Measurements from ENCODE around the gene PHF20.
"Not testable (repeated sequence)": the region's sequence is repeated elsewhere in the genome, so short reads cannot be mapped to it uniquely, and the experiment has no call there.

Gene PHF20

GRCh38 chr20:35831971-35832370, 60.2 kb downstream of the PHF20 start:
- DNase-seq (ENCODE audit: extremely low read depth in 1 of 2, low read depth in 1 of 2), result no peak

DNA sequence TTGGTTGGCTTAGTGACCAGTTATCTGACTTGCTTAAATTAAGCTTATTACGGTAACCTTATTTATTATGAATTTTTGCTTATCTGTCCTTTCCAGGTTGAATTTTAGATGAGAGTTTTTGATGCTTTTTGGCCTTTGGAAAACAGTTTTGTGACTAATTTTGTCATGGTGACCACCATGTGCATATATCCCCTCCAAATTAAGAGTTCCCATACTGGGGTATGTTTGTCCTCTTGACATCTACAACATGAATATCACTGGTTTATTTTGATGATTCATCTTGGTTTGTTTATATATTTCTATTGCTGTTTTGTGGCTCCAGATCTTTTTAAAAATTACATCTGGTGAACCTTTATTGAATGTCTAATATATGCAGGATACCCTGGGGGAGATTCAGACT, 61.4 kb downstream of the PHF20 start:
- DNase-seq (ENCODE audit: extremely low read depth in 1 of 2, low read depth in 1 of 2), result no peak

DNA sequence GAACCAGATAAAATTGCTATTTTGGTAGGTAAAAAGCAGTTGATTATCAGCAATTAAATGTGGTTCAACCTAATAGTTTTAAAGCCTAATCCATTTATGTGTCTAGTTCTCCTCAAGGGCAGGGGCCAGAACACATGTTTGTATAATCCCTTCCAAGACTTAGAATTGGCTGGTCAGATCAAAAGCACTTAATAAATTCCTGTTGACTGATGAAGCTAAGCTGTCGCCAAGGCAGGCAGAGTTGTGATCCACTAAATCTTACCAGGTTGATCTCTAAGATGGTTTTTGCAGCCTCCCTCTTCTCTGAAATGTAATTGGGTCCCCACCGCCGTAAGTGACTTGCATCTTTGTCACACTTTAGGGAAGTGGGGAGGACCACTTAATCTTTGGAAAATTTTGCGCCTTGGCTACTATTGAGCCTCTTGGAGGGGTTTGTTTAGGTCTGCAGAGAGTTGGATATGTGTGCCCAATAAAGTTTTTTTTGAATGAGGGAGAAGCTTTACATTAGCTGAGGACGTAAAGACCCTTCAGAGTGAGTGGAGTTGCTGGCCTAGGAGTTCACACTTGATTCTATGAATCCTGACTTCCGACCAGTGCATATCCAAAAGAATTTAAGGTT, 65.9 kb downstream of the PHF20 start:
- no peak for DNase-seq (ENCODE audit: extremely low read depth in 1 of 2, low read depth in 1 of 2)

GRCh38 chr20:35838205-35838604, 66.4 kb downstream of the PHF20 start:
- DNase-seq (ENCODE audit: extremely low read depth in 1 of 2, low read depth in 1 of 2), result no peak

GRCh38 chr20:35839904-35840303, 68.1 kb downstream of the PHF20 start:
- DNase-seq (ENCODE audit: extremely low read depth in 1 of 2, low read depth in 1 of 2), result no peak

- no peak for DNase-seq (ENCODE audit: extremely low read depth in 1 of 2, low read depth in 1 of 2)
These were observed 68.6 kb downstream of the PHF20 start for GRCh38 chr20:35840421-35840820.

DNA sequence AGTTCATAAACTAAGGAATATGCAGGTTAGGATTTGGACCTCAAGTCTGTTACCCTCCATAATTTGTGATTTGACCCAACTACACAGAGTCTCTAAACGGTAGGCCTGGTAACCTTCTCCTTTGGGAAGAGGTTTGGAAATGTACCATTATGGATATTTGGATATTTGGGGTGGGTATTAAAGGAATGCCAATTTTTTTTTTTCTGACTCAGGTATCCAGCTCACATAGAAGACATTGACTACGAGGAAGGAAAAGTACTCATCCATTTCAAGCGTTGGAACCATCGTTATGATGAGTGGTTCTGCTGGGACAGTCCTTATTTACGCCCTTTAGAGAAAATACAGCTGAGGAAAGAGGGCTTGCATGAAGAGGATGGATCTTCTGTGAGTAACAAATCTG, 70.5 kb downstream of the PHF20 start:
- no peak for DNase-seq (ENCODE audit: extremely low read depth in 1 of 2, low read depth in 1 of 2)

DNA sequence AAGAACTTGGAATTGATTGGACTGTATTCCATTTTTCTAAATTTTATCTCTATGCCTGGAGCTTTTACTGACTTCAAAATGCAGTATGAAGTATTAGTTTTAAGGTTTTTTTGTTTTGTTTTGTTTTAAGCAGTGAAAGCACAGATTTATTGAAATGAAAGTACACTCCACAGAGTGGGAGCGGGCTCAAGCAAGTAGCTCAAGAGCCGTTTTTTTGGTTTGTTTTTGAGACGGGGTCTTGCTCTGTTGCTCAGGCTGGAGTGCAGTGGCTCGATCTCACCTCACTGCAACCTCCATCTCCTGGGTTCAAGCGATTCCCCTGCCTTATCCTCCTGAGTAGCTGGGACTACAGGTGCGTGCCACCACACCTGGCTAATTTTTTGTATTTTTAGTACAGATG, 72.1 kb downstream of the PHF20 start:
- not testable (repeated sequence) for DNase-seq (ENCODE audit: extremely low read depth in 1 of 2, low read depth in 1 of 2)

- no peak for DNase-seq (ENCODE audit: extremely low read depth in 1 of 2, low read depth in 1 of 2)
These were observed 73.7 kb downstream of the PHF20 start for GRCh38 chr20:35845561-35845960.

GRCh38 chr20:35849706-35850105, 77.9 kb downstream of the PHF20 start:
- no peak for DNase-seq (ENCODE audit: extremely low read depth in 1 of 2, low read depth in 1 of 2)

DNA sequence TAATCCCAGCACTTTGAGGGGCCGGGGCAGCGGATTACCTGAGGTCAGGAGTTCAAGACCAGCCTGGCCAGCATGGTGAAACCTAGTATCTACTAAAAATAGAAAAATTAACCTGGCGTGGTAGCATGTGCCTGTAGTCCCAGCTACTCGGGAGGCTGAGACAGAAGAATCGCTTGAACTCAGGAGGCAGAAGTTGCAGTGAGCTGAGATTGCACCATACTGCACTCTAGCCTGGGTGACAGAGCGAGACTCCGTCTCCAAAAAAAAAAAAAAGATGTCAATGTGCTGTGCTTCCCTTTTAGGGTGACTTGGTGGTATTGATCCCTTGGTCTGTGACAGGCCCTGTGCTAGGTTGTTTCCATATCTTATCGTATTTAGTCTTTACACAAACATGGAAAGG, 79.8 kb downstream of the PHF20 start:
- DNase-seq (ENCODE audit: extremely low read depth in 1 of 2, low read depth in 1 of 2), result not testable (repeated sequence)

DNA sequence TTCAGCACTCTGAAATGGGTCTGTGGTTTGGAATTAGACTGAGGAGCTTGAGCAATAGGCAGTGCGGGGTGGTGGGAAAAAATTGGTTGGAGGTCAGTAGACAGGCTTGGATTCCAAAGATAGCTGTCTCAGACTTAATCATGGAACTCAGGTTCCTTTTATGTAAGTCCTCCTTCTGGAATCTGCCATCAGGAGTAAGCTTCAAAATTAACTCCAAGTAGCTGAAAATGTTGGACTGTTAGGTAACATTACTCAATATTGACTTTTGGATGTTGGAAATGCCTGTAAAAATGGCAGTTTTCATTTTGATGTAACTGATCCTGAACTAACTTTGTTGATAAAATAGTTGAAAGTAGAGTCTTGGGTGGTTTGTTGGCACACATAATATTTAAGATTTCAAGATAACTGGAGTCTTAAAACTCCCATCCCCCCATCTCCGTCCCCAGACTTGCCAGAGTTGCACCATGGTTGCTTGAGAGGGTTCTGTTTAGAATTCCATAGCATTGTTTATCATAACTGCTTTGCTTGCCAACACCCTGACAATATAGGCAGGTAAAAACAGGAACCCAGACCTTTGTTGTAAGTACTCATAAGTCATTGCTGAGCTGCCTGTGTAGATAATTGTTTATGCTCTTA, 83.0 kb downstream of the PHF20 start:
- no peak for DNase-seq (ENCODE audit: extremely low read depth in 1 of 2, low read depth in 1 of 2)

GRCh38 chr20:35855641-35856040, 83.8 kb downstream of the PHF20 start:
- DNase-seq (ENCODE audit: extremely low read depth in 1 of 2, low read depth in 1 of 2), result not testable (repeated sequence)

GRCh38 chr20:35856866-35857265, 85.1 kb downstream of the PHF20 start:
- DNase-seq (ENCODE audit: extremely low read depth in 1 of 2, low read depth in 1 of 2), result no peak

- DNase-seq (ENCODE audit: extremely low read depth in 1 of 2, low read depth in 1 of 2), result no peak
These were observed 94.8 kb downstream of the PHF20 start for GRCh38 chr20:35866418-35867202.

DNA sequence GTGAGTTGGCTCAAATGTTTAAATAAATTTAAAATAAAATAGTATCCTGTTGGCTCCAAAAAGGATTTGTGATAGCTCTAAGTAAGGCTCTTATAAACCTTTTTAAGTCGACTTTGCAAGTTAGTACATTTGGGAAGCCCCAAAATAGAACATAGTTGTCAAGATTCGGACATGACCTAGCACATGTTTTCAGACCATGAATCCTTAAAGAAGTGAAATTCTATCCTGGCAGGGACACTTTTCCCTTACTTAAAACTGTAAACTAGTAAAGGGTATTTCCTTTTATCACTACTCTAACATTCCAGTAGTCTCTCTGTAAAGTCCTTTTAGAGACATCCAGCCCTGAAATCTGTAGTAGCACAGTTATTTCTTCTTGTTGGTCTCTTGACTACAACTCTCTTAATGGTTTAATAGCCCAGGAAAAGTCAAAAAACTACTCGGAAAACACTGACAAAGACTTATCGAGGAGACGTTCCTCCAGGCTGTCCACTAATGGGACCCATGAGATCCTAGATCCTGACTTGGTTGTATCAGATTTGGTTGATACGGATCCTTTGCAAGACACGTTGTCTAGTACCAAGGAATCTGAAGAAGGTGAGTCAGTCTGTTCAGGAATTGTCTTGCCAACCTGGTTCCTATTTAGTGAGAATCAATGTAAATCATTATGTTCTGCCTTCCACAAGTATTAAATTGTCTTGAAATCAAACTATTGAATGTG, 98.9 kb downstream of the PHF20 start:
- no peak for DNase-seq (ENCODE audit: extremely low read depth in 1 of 2, low read depth in 1 of 2)

DNA sequence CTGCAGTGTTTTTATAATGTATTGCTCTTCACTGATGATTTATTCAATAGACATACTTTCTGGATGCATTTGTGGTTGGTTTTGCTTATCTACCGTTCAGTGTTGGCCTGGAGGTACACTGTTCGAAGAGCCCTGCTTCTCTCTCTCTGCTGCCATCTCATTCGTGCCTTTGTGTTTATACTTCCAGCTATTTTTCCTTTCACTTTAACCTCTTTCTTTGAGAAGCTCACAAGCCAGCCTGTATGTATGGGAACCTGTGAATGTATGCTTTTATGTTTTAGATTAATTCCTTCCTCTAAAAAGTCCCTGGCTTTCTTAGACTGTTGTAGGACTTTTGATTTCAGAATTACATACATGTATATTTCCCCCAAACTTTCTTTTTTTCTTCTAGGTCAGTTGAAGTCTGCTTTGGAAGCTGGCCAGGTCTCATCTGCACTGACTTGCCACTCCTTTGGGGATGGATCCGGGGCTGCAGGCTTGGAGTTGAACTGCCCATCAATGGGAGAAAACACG, 99.5 kb downstream of the PHF20 start:
- no peak for DNase-seq (ENCODE audit: extremely low read depth in 1 of 2, low read depth in 1 of 2)

DNA sequence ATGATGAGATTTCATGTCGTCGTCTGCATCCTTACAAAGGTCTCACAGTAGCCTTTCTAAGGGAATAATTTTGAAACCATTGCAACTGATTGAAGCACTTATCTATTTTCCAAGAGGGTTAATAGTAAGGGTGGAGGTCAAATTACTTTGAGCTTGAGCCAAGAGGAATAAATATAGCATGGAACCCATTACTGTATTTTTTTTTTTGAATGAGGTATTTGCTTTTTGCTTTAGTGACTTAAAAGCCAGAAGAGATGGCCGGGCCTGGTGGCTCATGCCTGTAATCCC, 104.2 kb downstream of the PHF20 start:
- DNase-seq (ENCODE audit: extremely low read depth in 1 of 2, low read depth in 1 of 2), result no peak

DNA sequence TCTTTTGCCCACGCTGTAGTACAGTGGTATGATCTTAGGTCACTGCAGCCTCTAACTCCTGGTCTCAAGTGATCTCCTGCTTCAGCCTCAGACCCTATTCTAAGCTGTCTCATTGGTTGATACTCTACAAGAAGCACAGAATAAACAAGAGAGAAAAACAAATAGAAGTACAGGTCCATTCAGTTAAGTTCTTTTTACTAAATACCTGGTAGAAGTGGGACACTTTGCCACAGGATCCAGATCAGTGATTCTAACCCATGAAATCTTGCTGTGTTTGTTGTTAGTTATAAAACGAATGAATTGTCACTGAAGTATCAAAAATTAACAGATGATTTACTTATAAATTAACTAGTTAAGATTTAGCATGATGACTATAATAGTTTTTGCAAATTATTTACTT, 105.8 kb downstream of the PHF20 start:
- no peak for DNase-seq (ENCODE audit: extremely low read depth in 1 of 2, low read depth in 1 of 2)

GRCh38 chr20:35878113-35878625, 106.4 kb downstream of the PHF20 start:
- DNase-seq (ENCODE audit: extremely low read depth in 1 of 2, low read depth in 1 of 2), result no peak

DNA sequence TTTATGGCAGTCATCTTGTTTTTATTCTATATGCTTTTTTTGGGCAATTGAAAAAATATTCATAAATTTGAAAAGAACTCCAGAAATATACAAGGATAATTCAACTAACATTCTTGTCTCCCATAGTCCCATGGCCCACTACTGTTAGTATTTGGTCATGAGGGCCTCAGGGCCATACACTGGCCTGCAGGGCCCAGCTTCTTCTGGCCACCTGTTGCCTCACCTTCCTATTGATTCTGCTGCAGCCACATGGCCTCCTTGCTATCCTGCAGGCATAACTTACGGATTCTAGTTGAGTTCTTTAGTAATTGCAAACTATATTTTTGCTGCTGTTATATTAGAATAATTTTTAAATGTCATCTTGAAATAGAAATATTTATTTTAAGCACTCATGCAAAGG, 109.9 kb downstream of the PHF20 start:
- DNase-seq (ENCODE audit: extremely low read depth in 1 of 2, low read depth in 1 of 2), result no peak
